Activated gamma-delta T cell (primary cell): ENCODE measurements around the gene CLRN2.
"Not testable (repeated sequence)": the region's sequence is repeated elsewhere in the genome, so short reads cannot be mapped to it uniquely, and the experiment has no call there.

Experiments used
- DNase-seq: peaks from one replicate; lab custom pipeline; 2025; lab: John Stamatoyannopoulos, UW

Gene CLRN2

DNA sequence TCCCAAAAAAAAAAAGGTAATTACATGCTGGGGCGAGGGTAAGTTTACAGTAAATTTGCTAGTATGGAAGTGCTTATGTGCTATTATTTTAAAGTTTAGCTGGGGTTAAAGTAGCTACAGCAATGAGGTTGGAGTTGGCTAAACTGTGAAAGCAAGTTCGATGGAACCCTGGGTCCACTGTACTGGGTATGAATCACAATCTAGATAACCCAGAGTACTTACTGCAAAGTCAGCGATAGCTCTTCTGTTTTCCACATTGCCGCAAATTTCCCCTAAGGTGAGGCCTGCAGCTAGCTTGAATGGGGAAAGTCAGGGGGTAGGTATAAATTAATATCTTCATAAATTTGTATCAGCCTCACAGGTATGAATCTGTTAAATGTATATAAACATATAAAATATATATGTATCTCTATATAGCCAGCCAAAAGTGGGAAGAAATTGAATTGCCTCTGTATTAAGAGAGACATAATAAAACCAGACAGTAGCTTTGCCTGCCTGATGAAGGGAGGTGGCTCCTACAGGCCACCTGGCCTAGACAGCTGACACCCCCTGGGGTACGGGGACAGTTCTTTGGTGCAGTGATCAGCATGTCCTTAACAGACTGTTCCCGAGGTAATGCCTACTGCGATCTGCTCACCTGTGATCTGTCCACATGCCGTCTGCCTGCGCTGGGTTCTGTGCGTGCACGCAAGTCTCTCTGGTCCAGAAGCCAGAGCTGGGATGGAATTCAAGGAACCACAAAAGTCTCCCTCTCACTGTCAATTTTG is 30.6 kb downstream of the CLRN2 start:
- no peak for DNase-seq

DNA sequence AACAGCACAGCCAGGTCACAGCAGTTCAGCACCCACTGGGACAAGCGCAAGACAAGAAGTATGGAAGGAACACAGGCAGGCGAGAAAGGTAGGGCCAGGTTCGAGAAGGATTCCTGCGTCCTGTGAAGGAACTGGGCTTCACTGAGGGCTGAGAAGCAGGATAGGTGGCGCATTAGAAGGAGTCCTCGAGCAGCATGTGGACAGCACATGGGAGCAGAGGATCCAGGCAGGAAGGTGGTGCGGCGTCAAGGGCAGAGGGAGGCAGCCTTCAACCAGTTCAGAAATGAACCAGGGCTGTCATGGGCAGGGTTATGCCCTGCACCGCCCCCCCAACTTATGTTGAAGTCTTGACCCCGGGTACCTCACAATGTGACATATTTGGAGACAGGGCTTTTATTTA is 31.3 kb downstream of the CLRN2 start:
- DNase-seq: no peak

DNA sequence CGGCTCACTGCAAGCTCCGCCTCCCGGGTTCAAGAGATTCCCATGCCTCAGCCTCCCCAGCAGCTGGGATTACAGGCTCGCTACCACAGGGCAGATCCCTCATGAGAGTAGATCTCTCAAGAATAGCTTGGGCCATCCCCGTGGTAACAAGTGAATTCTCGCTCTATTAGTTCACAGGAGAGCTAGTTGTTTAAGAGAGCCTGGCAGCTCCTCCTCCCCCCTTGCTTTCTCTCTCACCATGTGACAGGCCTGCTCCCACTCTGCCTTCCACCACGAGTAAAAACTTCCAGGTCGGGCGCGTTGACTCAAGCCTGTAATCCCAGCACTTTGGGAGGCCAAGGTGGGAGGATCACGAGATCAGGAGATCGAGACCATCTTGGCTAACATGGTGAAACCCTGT is 31.7 kb downstream of the CLRN2 start:
- no peak for DNase-seq

DNA sequence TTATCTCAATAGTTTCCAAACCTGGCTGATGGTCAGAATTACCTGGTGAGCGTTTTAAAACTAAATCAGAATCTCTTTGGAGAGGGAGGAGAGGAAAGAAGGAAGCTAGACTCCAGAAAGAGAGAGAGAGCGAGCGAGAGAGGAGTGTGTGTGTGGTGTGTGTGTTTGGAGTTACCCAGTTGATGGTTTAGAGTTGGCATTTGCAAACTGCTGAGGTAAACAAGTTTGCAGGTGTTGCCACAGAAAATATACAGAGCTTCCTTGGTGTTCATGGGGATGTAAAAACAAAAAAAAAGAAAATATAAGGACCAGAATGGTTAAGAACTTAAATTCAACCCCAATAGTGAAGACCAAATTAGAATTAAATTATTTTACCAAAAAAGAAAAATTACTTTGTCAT is 35.6 kb downstream of the CLRN2 start:
- no peak for DNase-seq

DNA sequence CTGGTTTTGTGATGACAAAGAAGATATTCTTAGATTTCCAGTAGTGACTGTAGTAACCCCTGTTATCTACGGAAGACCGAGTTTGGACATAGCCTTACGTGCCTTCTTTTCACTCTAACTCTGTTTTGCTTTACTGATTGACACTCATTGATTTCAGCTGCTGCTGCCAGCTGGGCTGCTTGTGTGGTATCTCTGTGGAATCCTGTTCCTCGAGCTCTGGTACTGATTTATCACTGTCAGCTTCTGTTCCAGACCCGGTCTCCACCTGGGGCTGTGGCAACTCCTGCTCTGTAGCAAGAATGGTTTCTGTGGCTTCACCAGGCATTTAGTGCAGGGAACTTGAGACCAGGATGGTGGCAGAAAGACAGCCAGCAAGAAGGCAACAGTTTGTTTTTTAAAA is 37.5 kb downstream of the CLRN2 start:
- DNase-seq: no peak

DNA sequence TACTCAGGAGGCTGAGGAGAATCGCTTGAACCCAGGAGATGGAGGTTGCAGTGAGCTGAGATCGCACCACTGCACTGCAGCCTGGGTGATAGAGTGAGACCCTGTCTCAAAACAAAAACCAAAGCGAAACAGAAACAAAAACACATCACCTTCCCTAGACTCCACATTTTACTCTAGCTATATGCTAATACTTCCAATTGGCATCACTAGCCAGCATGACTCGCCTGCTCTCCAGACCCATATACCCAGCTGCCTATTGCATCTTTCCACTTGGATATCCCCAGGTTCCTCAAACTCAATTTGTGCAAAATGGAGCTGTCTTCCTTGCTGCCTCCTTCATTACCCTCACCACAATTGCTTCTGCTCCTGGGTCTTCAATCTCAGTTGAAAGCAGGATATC is 39.6 kb downstream of the CLRN2 start:
- DNase-seq: no peak

DNA sequence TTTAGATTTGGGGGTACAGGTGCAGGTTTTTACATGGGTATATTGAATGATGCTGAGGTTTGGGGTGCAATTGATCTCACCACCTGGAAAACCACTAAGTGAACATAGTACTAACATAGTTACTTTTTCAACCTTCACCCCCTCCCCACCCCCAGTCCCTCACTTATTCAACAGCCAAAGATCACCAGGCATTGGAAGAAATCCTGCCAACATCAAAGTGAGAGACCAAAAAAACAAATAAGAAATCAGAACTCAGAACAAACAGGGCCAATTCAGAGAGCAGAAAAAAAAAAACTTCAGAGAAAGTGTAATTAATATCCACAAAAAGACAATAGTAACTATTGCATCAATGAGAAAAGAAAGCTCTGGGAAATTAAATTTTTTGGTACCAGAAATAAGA is 41.5 kb downstream of the CLRN2 start:
- no peak for DNase-seq

DNA sequence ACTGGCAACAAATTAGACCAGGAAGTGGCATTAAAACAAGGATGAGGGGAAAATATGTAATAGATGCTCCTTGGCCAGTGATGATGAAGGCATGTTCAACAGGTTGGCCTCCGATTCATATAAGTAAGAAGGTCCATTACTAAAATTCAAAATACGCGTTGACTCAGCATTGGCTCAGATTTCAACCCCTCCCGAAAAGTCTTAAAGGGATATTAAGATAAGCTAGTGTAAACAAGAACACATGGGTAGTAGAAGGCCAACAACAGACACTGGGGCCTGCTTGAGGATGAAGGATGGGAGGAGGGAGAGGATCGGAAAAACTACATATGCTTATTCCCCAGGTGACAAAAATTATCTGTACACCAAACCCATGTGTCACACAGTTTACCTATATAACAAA is 42.9 kb downstream of the CLRN2 start:
- DNase-seq: no peak

DNA sequence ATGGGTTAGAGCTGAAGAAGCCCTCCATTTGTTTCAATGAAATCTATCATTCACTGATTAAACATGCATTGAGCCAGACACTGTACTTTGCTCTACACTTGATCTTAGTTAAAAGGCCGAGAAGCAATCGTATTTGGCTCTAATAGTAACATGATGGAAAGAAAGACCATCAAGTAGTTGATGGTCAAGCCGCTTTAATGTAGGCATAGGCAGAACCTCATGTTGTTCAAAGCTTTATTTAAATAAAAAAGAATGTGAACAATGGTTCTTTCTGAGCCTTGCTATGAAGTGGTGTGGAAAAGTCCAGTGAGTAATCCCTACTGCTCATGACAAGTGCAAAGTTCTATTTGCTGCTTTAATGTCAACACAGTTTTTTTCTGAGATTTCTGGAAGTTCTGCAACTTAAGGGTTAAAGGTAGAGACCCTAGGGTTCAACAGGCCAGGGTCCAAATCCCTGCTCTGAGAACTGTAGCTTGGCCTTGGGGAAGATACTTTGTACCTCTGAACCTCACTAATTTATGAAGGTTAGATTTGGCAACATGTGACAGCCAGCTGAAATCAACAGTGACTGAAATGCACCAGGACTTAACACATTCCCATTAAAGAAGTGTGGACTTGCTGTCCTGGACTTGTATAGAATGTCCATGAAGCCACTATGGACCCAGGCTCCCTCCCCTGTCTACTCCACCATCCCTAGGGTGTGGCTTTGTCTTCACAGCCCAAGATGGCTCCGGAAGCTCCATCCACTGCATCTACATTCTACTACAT is 44.2 kb downstream of the CLRN2 start:
- no peak for DNase-seq

DNA sequence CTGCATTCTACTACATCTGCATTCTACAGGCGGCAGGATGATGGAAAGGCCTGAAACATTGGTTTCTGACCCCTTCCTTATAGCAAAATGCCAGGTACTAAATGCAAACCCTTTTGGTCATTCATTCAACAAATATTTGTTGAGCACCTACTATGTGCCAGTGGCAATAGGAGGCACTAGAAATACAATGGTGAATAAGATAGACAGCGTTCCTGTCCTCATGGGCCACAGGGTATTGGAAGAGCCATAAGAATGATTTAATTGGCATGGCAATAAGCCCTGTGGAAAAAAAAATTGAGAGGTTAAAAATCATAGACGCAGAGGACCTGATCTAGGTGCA is 44.7 kb downstream of the CLRN2 start:
- DNase-seq: no peak

DNA sequence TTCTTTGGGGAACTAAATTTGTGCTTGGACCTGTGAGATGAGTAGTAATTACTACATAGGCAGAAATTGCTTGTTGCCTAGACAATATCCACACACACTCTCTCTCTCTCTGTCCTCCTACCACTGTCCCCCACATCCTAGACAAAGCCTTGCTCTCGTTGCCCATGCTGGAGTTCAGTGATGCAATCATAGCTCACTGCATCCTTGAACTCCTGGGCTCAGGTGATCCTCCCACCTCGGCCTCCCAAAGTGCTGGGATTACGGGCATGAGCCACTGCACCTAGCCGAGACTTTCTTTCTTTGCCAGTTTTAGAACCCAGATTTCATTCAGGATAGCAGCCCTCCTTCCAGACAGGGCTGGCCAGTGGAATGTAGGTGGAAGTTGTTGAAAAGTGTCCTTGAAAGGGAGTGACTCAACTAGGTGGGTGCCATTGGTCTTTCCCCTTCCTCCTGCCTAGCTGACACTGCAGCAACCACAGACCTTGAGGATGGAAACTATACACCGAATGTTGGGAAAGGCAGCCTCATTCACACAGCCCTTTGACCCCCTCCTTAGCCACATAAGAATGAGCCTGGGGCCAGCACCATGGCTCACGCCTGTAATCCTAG is 45.2 kb downstream of the CLRN2 start:
- DNase-seq: no peak

DNA sequence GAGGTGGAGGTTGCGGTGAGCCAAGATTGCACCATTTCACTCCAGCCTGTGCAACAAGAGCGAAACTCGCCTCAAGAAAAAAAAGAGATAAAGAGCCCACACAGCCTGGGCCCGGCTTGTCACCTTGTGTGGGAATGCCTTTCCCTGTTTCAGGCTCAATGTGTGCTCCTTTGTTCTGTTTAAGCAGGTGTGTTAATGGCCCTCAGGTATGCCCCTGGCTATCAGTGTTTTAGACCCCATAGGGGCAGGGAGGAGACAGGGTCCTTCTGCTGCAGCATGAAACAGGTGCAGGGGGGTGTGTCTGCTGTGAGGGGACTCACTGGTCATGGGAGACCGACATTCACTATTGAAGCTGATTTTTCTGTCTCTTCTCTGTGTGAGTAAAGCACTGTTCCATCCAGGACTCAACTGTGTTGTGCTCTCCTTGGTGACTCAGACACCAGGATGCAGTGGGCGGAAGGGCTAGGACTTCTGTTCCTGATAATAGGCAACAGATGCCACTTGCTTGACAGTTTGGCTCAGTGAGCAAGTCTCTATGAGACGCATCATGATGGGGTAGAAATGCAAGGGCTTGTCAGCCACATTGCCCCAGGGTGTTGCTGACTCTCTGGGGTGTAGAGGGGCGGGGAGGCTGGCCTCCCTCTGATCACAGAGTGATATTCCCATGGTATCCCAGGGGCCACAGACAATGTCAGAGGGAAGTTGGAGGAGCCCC is 46.4 kb downstream of the CLRN2 start:
- DNase-seq: no peak

DNA sequence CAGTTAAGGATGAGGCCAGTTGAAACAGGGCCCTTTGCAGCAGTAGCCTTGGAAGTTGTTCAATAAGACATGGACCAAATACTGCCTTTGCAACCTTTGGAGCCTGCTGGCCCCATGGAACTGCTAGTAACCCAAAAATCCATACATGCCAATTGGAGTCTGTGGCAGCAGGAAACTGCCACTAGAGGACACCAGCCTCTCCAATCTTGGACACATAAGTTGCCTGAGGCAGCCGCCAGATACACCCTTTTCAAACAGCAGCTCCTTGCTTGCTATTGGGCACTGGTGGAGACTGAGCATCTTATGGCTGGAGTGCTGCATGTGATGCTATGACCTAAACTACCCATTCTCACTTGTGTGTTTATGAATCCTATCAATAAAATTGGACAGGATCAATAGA is 47.2 kb downstream of the CLRN2 start:
- no peak for DNase-seq

DNA sequence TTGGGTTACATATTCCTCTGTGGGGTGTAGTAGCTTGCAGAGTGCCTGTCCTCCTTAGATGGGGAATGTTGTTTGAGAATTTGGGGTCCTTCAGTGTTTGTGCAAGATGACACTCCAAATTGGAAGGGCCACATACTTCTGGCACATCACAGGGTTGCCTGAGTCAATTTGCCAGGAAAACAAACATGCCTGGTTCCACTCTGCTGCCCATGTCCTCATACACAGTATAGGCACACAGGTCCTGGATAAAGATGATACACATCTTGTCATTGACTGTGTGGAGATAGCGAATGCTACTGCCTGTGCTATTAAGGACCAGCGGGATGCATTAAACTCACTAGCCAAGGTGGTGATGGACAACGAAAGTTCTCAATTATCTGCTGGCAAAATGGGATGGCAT is 50.9 kb downstream of the CLRN2 start:
- DNase-seq: no peak

DNA sequence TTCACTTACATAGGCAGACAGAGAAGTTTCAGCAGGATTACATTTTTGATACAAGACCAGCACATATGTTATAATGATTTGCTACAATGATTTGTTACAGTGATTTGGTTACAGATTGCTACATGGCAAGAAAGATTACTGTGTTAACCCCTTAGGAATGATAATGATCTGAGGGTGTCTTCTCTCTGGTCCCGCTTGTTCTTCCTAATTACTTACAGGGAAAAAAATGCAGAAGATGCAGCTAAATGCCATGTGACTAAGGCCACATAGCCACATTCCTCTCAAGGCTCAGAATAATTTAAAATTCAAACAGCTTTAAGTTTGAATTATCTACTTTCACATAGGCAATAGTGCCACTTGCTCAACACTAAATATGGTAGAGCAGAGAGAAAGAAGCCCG is 52.3 kb downstream of the CLRN2 start:
- DNase-seq: no peak

DNA sequence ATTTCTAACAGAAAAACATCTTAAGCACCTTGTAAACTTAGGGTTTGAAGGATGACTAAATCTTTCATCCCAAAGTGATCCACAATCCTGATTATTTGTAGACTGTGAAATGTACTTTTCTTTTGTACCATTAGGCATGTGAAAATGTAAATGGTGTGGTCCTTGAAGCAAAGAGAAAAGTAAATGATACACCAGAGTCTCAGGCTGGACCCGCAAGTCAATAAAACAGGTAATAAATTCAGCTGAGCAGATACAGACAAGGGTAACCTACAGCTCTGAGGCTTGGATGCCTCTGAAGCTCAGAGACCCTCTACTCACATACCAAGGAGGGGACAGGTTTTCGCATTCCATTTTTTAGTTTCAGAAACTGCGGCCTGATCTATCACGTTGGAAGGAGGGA is 59.2 kb downstream of the CLRN2 start:
- no peak for DNase-seq

DNA sequence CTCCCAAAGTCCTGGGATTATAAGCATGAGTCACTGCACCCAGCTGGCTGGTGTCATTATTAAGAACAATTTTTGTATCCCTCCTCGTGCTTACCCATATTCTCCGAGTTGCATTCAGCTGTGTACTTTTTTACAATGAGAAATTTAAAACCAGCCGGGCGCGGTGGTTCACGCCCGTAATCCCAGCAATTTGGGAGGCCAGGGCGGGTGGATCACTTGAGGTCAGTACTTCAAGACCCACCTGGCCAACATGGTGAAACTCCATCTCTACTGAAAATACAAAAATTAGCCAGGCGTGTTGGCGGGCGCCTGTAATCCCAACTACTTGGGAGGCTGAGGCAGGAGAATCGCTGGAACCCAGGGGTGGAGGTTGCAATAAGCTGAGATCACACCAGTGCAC is 60.2 kb downstream of the CLRN2 start:
- not testable (repeated sequence) for DNase-seq
